Measurements from ENCODE around the gene SLC25A10. TPM values are rescaled to one million over a fixed set of nuclear protein-coding genes. Genes with fewer than 3 reads are reported as not detected.
A peak's percentile ranks its signal among the peaks of the same experiment; 100 is the strongest.

The SLC25A10 gene
- total and polyA plus RNA-seq, 10 of the 15 experiments (the other 5 are each of a cell fraction or from before 2014, with no cell fraction given): 0.11 to 72.7 (median 22.3) TPM

DNA sequence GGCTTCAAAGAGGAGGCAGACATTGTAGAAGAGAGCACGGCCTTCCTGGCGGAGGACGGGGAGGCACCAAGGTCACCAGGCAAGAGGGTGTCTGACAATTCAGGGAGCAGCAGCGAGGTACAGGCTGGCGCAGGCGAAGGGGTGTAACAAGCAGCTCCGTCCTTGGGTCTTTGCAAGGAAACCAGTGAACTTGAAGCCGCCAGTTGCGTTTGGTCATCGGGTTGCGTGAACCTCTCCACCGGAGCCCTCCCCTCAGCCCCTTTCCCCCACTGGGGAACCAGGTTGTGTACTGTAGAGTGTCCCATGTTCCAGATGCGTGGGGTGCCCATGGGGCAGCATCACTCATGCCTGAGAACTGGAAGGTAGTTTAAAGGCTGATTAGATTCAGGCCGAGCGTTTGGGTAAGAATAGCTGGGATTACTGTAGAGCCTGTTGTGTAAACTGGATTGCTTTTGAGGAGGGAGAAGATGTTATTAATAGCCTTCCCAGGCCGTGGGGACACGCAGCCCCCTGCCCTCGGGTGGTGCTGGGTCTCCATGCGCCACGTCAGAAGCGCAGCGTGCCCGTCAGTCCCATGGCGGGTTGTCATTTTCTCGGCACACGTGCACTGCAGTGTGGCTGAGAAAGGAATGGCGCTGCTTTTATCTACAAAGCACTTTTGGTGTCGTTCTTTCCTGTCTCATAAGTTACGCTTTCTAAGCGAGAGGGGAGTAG, 6.4 kb upstream of the SLC25A10 start:
- ChIA-PET POLR2A (interaction anchor here (1.0 kb wide), 1 partner anchor 39 kb away, joined by 3 read pairs; the partner anchor contains the start of genes CCDC137 and OXLD1), CTCF (interaction anchor here (0.7 kb wide), 1 partner anchor 592 kb away, joined by 3 read pairs; no protein-coding TSS in a partner anchor), RAD21 (ENCODE audit: unreplicated experiment) (no interaction called here), SMC1A (ENCODE audit: uncharacterized antibody, unreplicated experiment) (interaction anchor here (1.1 kb wide), 1 partner anchor 21 kb away, joined by 3 read pairs; no protein-coding TSS in a partner anchor)
- Histone ChIP-seq H3K9me3 (replicated peaks; ENCODE audit: control insufficient read depth, insufficient read depth, low read length) (no peaks in the 10 kb centered on the region), H3K27ac (ENCODE audit: control insufficient read depth, insufficient read depth) (no peak overlapping the region), H3K4me3 (no peak overlapping the region), H3K79me2 (ENCODE audit: control insufficient read depth, insufficient read depth, low read length) (peaks cover 46% of the 10 kb centered on the region), H3K36me3 (ENCODE audit: control insufficient read depth in 2 of 2, insufficient read depth in 2 of 2, low read length in 1 of 2) (peaks cover 15 to 30% of the 10 kb centered on the region in 2 experiments), H4K20me1 (ENCODE audit: control insufficient read depth, insufficient read depth) (0 out of 2 replicates have a peak, but pooled peaks cover 3% of the 10 kb centered on the region), H3K27me3 (replicated peaks in 1 of 2; ENCODE audit: control insufficient read depth in 2 of 2, insufficient read depth in 2 of 2, low read length in 1 of 2) (no peaks in the 10 kb centered on the region), H3K4me2 (ENCODE audit: control insufficient read depth, insufficient read depth) (no peak overlapping the region), H3K4me1 (ENCODE audit: control insufficient read depth, insufficient read depth, low read length) (peaks cover 14% of the 10 kb centered on the region), H3K9ac (ENCODE audit: control insufficient read depth, insufficient read depth, low read length) (no peak overlapping the region), H2AFZ (ENCODE audit: control insufficient read depth, low read depth, low read length) (no peak overlapping the region)
- BruUV-seq (replicated peaks): no TSS peak
- TF ChIP-seq, protein P1, sequence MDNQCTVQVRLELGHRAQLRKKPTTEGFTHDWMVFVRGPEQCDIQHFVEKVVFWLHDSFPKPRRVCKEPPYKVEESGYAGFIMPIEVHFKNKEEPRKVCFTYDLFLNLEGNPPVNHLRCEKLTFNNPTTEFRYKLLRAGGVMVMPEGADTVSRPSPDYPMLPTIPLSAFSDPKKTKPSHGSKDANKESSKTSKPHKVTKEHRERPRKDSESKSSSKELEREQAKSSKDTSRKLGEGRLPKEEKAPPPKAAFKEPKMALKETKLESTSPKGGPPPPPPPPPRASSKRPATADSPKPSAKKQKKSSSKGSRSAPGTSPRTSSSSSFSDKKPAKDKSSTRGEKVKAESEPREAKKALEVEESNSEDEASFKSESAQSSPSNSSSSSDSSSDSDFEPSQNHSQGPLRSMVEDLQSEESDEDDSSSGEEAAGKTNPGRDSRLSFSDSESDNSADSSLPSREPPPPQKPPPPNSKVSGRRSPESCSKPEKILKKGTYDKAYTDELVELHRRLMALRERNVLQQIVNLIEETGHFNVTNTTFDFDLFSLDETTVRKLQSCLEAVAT (IDR thresholded peaks at IDR 0.05): no peak
- TF ChIP-seq STAT3 (IDR thresholded peaks at IDR 0.05; ENCODE audit: low read depth, low read length) (no peak), POLR2AphosphoS5 (IDR thresholded peaks at IDR 0.05; ENCODE audit: low read length) (peak; percentile 62; the same call in 1 of the 2 replicates), CHD2 (IDR thresholded peaks at IDR 0.05; ENCODE audit: borderline replicate concordance, low read depth, low read length) (no peak), MTA3 (IDR thresholded peaks at IDR 0.05; ENCODE audit: borderline replicate concordance, low read length) (no peak), TCF12 (IDR thresholded peaks at IDR 0.05; ENCODE audit: low read depth, low read length) (no peak)
- intact Hi-C loops (cut with micrococcal nuclease; ENCODE audit: unreplicated experiment): no loop called here
- in situ Hi-C loops (cut with MboI): no loop called here
- ATAC-seq (no peak), DNase-seq (ENCODE audit: low read depth, low spot score) (no peak), FAIRE-seq (no peak)
- WGBS (ENCODE audit: insufficient coverage, insufficient replicate concordance, low lambda C conversion rate, missing lambda C conversion rate): 95% methylated on average over 30 of the region's 30 CpGs

Data from GM12878 (cell line).